Measurements from ENCODE around the gene CHIT1.
A peak's percentile ranks its signal among the peaks of the same experiment; 100 is the strongest.

Gene CHIT1

GRCh38 chr1:203172184-203173010 lies 57.1 kb downstream of the CHIT1 start:
- peak; percentile 28 for DNase-seq

GRCh38 chr1:203171341-203172183 lies 57.9 kb downstream of the CHIT1 start:
- no peak for DNase-seq

GRCh38 chr1:203170625-203171330 lies 58.7 kb downstream of the CHIT1 start:
- DNase-seq, result no peak

GRCh38 chr1:203169770-203170520 lies 59.5 kb downstream of the CHIT1 start:
- DNase-seq, result no peak

DNA sequence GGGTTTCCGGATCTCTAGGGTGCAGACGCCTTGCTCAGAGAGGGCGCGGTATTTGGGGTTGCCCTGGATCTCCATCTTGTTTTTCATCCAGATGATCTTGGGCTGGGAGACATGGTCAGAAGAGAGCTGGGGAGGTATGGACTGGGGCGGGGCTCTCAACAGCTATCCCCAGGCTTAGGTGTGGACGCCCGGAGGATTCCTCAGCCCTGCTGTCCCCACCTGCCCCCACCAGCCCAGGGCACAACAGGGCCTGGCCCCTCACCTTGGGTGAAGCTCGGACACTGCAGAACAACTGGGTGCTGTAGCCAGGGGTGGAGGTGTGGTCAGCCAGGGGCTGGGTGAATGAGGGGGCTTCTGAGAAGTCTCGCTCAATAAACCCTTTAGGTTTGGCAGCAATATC lies 60.5 kb downstream of the CHIT1 start:
- no peak for DNase-seq

GRCh38 chr1:203168256-203168786 lies 61.2 kb downstream of the CHIT1 start:
- no peak for DNase-seq

- no peak for DNase-seq
Measured at GRCh38 chr1:203167913-203168200, 61.6 kb downstream of the CHIT1 start.

DNA sequence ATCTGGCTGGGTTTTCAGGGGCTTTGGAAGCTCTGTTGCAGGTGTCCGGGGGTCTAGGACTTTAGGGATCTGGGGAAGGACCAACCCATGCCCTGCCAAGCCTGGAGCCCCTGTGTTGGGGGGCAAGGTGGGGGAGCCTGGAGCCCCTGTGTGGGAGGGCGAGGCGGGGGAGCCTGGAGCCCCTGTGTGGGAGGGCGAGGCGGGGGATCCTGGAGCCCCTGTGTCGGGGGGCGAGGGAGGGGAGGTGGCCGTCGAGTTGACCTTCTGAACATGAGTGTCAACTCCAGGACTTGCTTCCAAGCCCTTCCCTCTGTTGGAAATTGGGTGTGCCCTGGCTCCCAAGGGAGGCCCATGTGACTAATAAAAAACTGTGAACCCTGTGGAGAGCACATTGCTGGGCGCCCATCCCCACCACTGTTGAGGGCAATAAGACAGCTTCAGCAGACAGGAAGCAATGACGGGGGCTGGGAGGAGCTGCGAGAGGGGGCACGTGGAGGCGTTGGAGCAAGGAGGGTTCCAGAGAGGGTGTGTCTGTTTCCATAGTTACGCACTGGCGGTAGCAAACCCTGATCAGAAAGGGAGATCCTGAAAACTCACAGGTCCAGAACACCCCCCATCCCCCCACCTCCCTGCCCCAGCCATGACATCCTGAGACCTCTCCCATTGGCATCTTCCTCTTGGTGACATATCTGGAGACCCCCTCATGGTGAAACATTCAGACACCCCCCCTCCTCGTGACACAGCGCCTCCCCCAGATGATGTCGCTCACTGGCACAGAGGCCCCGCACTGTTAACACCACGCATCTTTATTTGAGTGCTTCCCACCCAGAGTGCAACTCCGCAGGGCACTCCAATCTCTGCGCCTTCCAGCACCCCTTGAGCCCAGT lies 62.2 kb downstream of the CHIT1 start:
- no peak for DNase-seq

- DNase-seq, result no peak
Measured at GRCh38 chr1:203166192-203166940, 63.1 kb downstream of the CHIT1 start.
